GM18870 (cell line): Measurements from ENCODE around the gene ARL6IP1.
"Not testable (repeated sequence)": the region's sequence is repeated elsewhere in the genome, so short reads cannot be mapped to it uniquely, and the experiment has no call there.

Experiments
- ATAC-seq: cut with Tn5 transposase; IDR thresholded peaks from one replicate; pipeline ENCODE4 v1.9.1; 2021; ENCODE audit warnings: moderate library complexity; ENCODE audit not compliant: unreplicated experiment

Gene ARL6IP1

DNA sequence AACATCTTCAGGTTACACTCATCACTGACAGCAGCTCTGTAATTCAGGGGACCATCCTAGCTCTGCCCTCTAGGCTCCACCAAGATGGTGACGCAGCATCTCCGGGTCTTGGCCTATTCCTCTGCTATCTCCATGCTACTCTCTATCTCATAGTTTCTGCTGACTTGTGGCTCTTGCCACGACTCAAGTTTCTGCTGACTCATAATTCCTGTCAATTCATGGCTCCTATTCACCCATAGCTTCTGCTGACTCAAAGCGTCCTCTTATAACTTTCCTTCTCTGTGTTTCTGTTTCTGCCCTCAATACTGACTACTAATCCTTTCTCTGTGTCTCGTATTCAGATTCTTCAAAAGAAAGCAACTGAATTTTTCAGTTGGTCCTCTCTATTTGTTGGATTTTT lies 38.6 kb downstream of the ARL6IP1 start:
- peak; percentile 72 for ATAC-seq

- ATAC-seq, result not testable (repeated sequence)
Measured at GRCh38 chr16:18759598-18760520, 41.5 kb downstream of the ARL6IP1 start.

- ATAC-seq, result not testable (repeated sequence)
Measured at GRCh38 chr16:18757960-18758660, 43.2 kb downstream of the ARL6IP1 start.

GRCh38 chr16:18756639-18757038 lies 44.7 kb downstream of the ARL6IP1 start:
- not testable (repeated sequence) for ATAC-seq

GRCh38 chr16:18742870-18743269 lies 58.5 kb downstream of the ARL6IP1 start:
- ATAC-seq, result not testable (repeated sequence)
